Keratinocyte (primary cell): ENCODE data around the gene HLTF. TPM values are rescaled to one million over a fixed set of nuclear protein-coding genes. Genes with fewer than 3 reads are reported as not detected.

Source experiments
- DNase-seq: peaks from one replicate; pipeline ENCODE4 v3.0.0-alpha.2; 2011; ENCODE audit warnings: low read depth, missing footprints, low spot score
- FAIRE-seq: peaks from 2 replicates; lab custom pipeline; 2011; peaks lifted over from hg19 to GRCh38; lab: Jason Lieb, UNC
- H2AFZ ChIP-seq: 2 replicates; pipeline ENCODE4 v1.6.0; 2012; ENCODE audit warnings: low read length, control low read depth, inconsistent platforms; ENCODE audit not compliant: control insufficient read depth
- H3K27ac ChIP-seq: 2 replicates; pipeline ENCODE4 v1.5.1; 2011; ENCODE audit warnings: low read length; ENCODE audit not compliant: control insufficient read depth, insufficient read depth
- H3K27me3 ChIP-seq: 3 replicates; pipeline ENCODE4 v1.6.0; 2011; ENCODE audit warnings: low read length; ENCODE audit not compliant: control insufficient read depth, insufficient read depth; ENCODE audit errors: extremely low read depth
- H3K36me3 ChIP-seq, 2 experiments: 2 replicates in 1 of 2; 3 replicates in 1 of 2; pipeline ENCODE4 v1.5.1; 2011; ENCODE audit warnings: low read length in 2 of 2, mild to moderate bottlenecking in 1 of 2; ENCODE audit not compliant: control insufficient read depth in 2 of 2, insufficient read depth in 2 of 2; ENCODE audit errors: extremely low read depth in 1 of 2
- H3K4me1 ChIP-seq: 3 replicates; pipeline ENCODE4 v1.5.1; 2011; ENCODE audit warnings: low read length; ENCODE audit not compliant: control insufficient read depth, insufficient read depth; ENCODE audit errors: extremely low read depth
- H3K4me2 ChIP-seq: 3 replicates; pipeline ENCODE4 v1.6.0; 2011; ENCODE audit warnings: low read depth, low read length; ENCODE audit not compliant: control insufficient read depth, insufficient read depth; ENCODE audit errors: extremely low read depth
- H3K4me3 ChIP-seq, 3 experiments: fragments of 200-600 bp in 1 of 3; sonication (generic) in 1 of 3; 2 replicates in 2 of 3; 3 replicates in 1 of 3; pipeline ENCODE4 v1.5.1; 2011 to 2016; ENCODE audit warnings: low read length in 3 of 3, mild to moderate bottlenecking in 3 of 3, control low read depth in 2 of 3, inconsistent platforms in 1 of 3, low read depth in 1 of 3, mixed read lengths in 1 of 3, mixed run types in 1 of 3, moderate library complexity in 1 of 3; ENCODE audit not compliant: control insufficient read depth in 2 of 3, insufficient read depth in 2 of 3; ENCODE audit errors: extremely low read depth in 1 of 3
- H3K79me2 ChIP-seq: 2 replicates; pipeline ENCODE4 v1.6.0; 2012; ENCODE audit warnings: low read length; ENCODE audit not compliant: control insufficient read depth, insufficient read depth
- H3K9ac ChIP-seq: 3 replicates; pipeline ENCODE4 v1.6.0; 2011; ENCODE audit warnings: low read length; ENCODE audit not compliant: control insufficient read depth, insufficient read depth; ENCODE audit errors: extremely low read depth
- H3K9me1 ChIP-seq: 3 replicates; pipeline ENCODE4 v1.6.0; 2011; ENCODE audit warnings: low read length; ENCODE audit not compliant: control insufficient read depth, insufficient read depth; ENCODE audit errors: extremely low read depth
- H3K9me3 ChIP-seq: 2 replicates; pipeline ENCODE4 v1.5.1; 2012; ENCODE audit warnings: low read depth, low read length; ENCODE audit not compliant: control insufficient read depth
- H4K20me1 ChIP-seq: 3 replicates; pipeline ENCODE4 v1.6.0; 2011; ENCODE audit warnings: low read length; ENCODE audit not compliant: control insufficient read depth, insufficient read depth; ENCODE audit errors: extremely low read depth
- EZH2 ChIP-seq: IDR thresholded peaks from one replicate; pipeline ENCODE4 v1.6.1; 2012; ENCODE audit warnings: inconsistent platforms, mild to moderate bottlenecking, low read length, moderate library complexity
- dilution Hi-C: fragments of 300-500 bp; cut with MboI; formaldehyde crosslinking; loops from one replicate; pipeline ENCODE4 v1.7.0; 2020; ENCODE audit warnings: low sequenced_read_pairs; ENCODE audit not compliant: extremely low pct_ligation_motif_present
- polyA plus RNA-seq, 5 experiments: library from polyadenylated mRNA; depleted of rRNA in 3 of 5; stranded (reverse) in 3 of 5; stranded (forward) in 1 of 5; unstranded in 1 of 5; fragments of >200 nt; gene quantifications; 1 replicate in 1 of 5; 2 replicates in 3 of 5; 3 replicates in 1 of 5; pipeline versions ENCODE4 v1.2.1 to v1.2.3, GENCODE V29; 2011 to 2012; ENCODE audit warnings: missing spikeins in 2 of 5, low read depth in 1 of 5, low replicate concordance in 1 of 5
- TF ChIP-seq, protein P1 (sequence below), 3 experiments: IDR thresholded peaks in 1 of 3; conservative IDR thresholded peaks in 1 of 3; optimal IDR thresholded peaks in 1 of 3; 2 replicates in 2 of 3; 3 replicates in 1 of 3; pipeline versions ENCODE3 to v1.5.1; 2011; ENCODE audit warnings: low read length in 3 of 3, mild to moderate bottlenecking in 3 of 3, moderate library complexity in 2 of 3, control low read depth in 1 of 3, inconsistent platforms in 1 of 3; ENCODE audit not compliant: insufficient read depth in 2 of 3; ENCODE audit errors: extremely low read depth in 1 of 3

HLTF gene
- polyA plus RNA-seq, 1 donor (not counting 4 experiments of a cell fraction or from before 2014, with no cell fraction given): 9.1 TPM

DNA sequence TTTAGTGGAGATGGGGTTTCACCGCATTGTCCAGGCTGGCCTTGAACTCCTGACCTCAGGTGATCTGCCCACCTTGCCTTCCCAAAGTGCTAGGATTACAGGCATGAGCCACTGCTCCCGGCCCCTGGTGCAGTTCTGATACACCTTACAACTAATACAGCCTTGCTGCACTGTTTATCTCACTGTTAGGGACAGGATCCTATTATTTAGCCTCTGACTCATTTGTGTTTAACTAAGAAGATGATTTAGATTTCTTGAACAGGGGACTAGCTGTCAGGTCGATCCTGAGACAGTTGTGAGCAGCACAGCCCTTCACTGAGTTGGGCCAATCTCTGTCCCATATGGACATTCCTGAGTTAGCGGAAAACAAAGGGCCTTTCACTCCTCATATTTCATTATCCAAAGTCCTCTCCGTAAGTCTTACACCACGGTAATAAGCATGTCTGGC, 75.8 kb downstream of the HLTF start:
- Histone ChIP-seq H3K4me2 (no peak overlapping the region), H3K27me3 (no peaks in the 10 kb centered on the region), H3K36me3 (peaks cover 0 to 7% of the 10 kb centered on the region in 2 experiments), H3K9ac (no peak overlapping the region), H3K9me3 (no peaks in the 10 kb centered on the region), H3K4me1 (no peaks in the 10 kb centered on the region), H2AFZ (no peak overlapping the region), H3K27ac (no peak overlapping the region), H3K79me2 (no peaks in the 10 kb centered on the region), H3K9me1 (peaks cover 4% of the 10 kb centered on the region), H4K20me1 (no peaks in the 10 kb centered on the region), H3K4me3 (no peak overlapping the region)
- DNase-seq: no peak
- dilution Hi-C loops: no loop called here
- FAIRE-seq: no peak
- TF ChIP-seq EZH2: no peak
- TF ChIP-seq, protein P1, sequence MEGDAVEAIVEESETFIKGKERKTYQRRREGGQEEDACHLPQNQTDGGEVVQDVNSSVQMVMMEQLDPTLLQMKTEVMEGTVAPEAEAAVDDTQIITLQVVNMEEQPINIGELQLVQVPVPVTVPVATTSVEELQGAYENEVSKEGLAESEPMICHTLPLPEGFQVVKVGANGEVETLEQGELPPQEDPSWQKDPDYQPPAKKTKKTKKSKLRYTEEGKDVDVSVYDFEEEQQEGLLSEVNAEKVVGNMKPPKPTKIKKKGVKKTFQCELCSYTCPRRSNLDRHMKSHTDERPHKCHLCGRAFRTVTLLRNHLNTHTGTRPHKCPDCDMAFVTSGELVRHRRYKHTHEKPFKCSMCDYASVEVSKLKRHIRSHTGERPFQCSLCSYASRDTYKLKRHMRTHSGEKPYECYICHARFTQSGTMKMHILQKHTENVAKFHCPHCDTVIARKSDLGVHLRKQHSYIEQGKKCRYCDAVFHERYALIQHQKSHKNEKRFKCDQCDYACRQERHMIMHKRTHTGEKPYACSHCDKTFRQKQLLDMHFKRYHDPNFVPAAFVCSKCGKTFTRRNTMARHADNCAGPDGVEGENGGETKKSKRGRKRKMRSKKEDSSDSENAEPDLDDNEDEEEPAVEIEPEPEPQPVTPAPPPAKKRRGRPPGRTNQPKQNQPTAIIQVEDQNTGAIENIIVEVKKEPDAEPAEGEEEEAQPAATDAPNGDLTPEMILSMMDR (optimal IDR thresholded peaks at IDR 0.05 in 1 of 3, IDR thresholded peaks at IDR 0.05 in 1 of 3, conservative IDR thresholded peaks at IDR 0.05 in 1 of 3; ENCODE audit: extremely low read depth in 1 of 3, insufficient read depth in 2 of 3, low read length in 3 of 3): no peak

DNA sequence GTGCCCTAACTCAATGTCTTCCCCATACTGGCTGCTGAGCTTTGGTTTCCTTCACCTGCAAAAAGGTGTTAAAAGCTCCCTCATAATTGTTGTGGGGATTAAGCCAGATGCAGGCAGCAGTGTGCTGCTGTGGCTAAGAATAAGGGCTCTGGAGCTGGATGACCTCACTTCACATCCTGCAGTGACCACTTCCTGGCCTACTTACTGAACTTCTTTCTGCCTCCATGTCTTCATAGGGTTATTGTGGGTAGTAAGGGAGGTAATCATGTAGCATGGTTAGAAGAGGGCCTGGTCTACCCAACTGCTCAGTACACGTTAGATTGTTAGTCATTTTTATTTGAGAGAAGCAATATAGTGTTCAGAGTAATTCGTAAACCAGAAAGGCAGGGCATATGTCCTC, 76.6 kb downstream of the HLTF start:
- Histone ChIP-seq H3K36me3 (peaks cover 0 to 7% of the 10 kb centered on the region in 2 experiments), H3K27ac (no peak overlapping the region)
- dilution Hi-C loops: no loop called here

More for the DNA sequence above, 76.6 kb downstream of the HLTF start:
- no peaks in the 10 kb centered on the region for H3K4me1 ChIP-seq
- DNase-seq (no peak), FAIRE-seq (no peak)
- H3K27me3 ChIP-seq: no peaks in the 10 kb centered on the region
- no peaks in the 10 kb centered on the region for H3K79me2 ChIP-seq
- no peak overlapping the region for H3K4me3 ChIP-seq
- no peaks in the 10 kb centered on the region for H3K9me3 ChIP-seq
- TF ChIP-seq EZH2: no peak
- TF ChIP-seq, protein P1 (optimal IDR thresholded peaks at IDR 0.05 in 1 of 3, IDR thresholded peaks at IDR 0.05 in 1 of 3, conservative IDR thresholded peaks at IDR 0.05 in 1 of 3; ENCODE audit: extremely low read depth in 1 of 3, insufficient read depth in 2 of 3, low read length in 3 of 3): no peak
- no peak overlapping the region for H3K9ac ChIP-seq
- H3K4me2 ChIP-seq: no peak overlapping the region
- peaks cover 4% of the 10 kb centered on the region for H3K9me1 ChIP-seq
- no peaks in the 10 kb centered on the region for H4K20me1 ChIP-seq
- no peak overlapping the region for H2AFZ ChIP-seq
